Motor neuron (in vitro differentiated cells): ENCODE data around the gene LARP4B. TPM values are rescaled to one million over a fixed set of nuclear protein-coding genes. Genes with fewer than 3 reads are reported as not detected.

Source experiments
- ATAC-seq, 8 experiments: fragments of 200-7000 bp; cut with Tn5 transposase; replicated peaks in 6 of 8; 2 replicates each; pipeline ENCODE4 v1.8.0; 2021; ENCODE audit warnings: mild to moderate bottlenecking in 8 of 8, moderate library complexity in 8 of 8
- H3K27ac ChIP-seq, 2 donors: fragments of 250-450 bp; sonication (Bioruptor Pico); 2 replicates each; pipeline ENCODE4 v1.9.0; 2021; ENCODE audit warnings: antibody characterized with exemption in 2 of 2, mild to moderate bottlenecking in 2 of 2, moderate library complexity in 1 of 2
- H3K4me1 ChIP-seq, 2 donors: fragments of 250-450 bp; sonication (Bioruptor Pico); replicated peaks in 1 of 2; 2 replicates each; pipeline ENCODE4 v1.6.1; 2021; ENCODE audit warnings: antibody characterized with exemption in 2 of 2, mild to moderate bottlenecking in 2 of 2, moderate library complexity in 1 of 2
- H3K4me3 ChIP-seq, 5 donors: fragments of 250-450 bp; sonication (Bioruptor Pico); 2 replicates each; pipeline ENCODE4 v1.9.0; 2021; ENCODE audit warnings: antibody characterized with exemption in 5 of 5, mild to moderate bottlenecking in 5 of 5, moderate library complexity in 4 of 5
- WGBS, 10 experiments: fragments of 450-650 bp; shearing (Covaris generic); methylation state at CpG; one replicate each; pipeline ENCODE4 v1.0.0; 2022; 5-methylcytosine and 5-hydroxymethylcytosine counted together
- in situ Hi-C, 9 experiments: fragments of 400-800 bp; cut with MboI; loops; one replicate each; pipeline ENCODE4 v1.15.0; 2021; ENCODE audit warnings: low sequenced_read_pairs in 9 of 9, low pct_unique_long_range_greater_than_20kb in 2 of 9; ENCODE audit not compliant: unreplicated experiment in 9 of 9
- total RNA-seq, 8 experiments: library from RNA; unstranded; fragments of 300-600 nt; gene quantifications; 2 replicates each; pipeline versions ENCODE4 v1.2.3 to v1.2.4, GENCODE V29; 2022

The LARP4B gene
- total RNA-seq, result 10 to 100 TPM; 17.2 to 66.0 (median 34.1) TPM

- in situ Hi-C loops, result no loop called here
- H3K27ac ChIP-seq, result peak within 1 kb of the TSS; percentile 91 to 97
- H3K4me1 ChIP-seq, result peaks cover 11 to 14% of the 10 kb centered on the region in 2 donors
- peak within 1 kb of the TSS; percentile 69 to 94 (median 79) for H3K4me3 ChIP-seq
- 0% methylated on average over 1 of the region's 137 CpGs; no CpG with 5 or more reads in 9 of the 10 experiments for WGBS, 10 experiments
- peak; percentile 88 to 98 (median 97) for ATAC-seq
Measured at GRCh38 chr10:931326-932318, at the start of gene LARP4B. LARP4B (minus strand) TSS chr10:931705; CDS start chr10:885721, 45,984 bp downstream.

- no peak overlapping the region for H3K4me3 ChIP-seq
- in situ Hi-C loops, result no loop called here
- 83 to 100% (median 93%) methylated on average over 1 to 5 of the region's 5 CpGs; no CpG with 5 or more reads in 4 of the 10 experiments for WGBS, 10 experiments
- H3K27ac ChIP-seq, result no peak overlapping the region
- no peaks in the 10 kb centered on the region for H3K4me1 ChIP-seq
- ATAC-seq, result no peak
Measured at GRCh38 chr10:980468-981093, 49.1 kb upstream of the LARP4B start.

- H3K4me1 ChIP-seq, result no peaks in the 10 kb centered on the region
- WGBS, 10 experiments, result 54 to 100% (median 84%) methylated on average over 1 to 2 of the region's 2 CpGs
- no peak overlapping the region for H3K4me3 ChIP-seq
- in situ Hi-C loops, result no loop called here
- no peak for ATAC-seq
- H3K27ac ChIP-seq, result no peak overlapping the region
Measured at GRCh38 chr10:978826-979421, 47.4 kb upstream of the LARP4B start.

DNA sequence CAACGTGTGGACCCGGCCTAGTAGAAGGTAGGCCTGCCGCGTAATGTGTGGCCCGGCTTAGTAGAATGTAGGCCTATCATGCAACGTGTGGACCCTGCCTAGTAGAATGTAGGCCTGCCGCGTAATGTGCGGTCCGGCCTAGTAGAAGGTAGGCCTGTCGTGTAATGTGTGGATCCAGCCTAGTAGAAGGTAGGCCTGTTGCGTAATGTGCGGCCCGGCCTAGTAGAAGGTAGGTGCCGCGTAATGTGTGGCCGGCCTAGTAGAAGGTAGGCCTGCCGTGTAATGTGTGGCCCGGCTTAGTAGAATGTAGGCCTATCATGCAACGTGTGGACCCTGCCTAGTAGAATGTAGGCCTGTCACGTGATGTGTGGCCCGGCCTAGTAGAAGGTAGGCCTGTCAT, 44.8 kb upstream of the LARP4B start:
- WGBS, 10 experiments, result 90 to 100% (median 97%) methylated on average over 2 to 21 of the region's 22 CpGs; no CpG with 5 or more reads in 3 of the 10 experiments
- H3K27ac ChIP-seq, result no peak overlapping the region
- ATAC-seq, result no peak
- in situ Hi-C loops, result no loop called here
- no peaks in the 10 kb centered on the region for H3K4me1 ChIP-seq
- H3K4me3 ChIP-seq, result no peak overlapping the region

DNA sequence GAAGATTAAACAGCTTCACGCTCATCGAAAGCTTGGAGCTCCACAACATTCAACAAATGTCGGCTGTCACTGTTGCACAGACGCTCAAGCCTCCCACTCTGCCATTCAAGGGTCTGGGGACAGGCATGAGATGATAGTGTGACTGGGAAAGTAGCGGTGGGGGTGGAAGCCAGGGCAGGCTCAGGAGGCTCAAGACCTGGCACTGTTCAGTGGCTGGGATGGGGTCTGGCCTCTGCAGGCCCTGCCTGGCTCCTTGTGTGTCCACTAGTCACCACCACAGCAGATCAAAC, 43.2 kb upstream of the LARP4B start:
- H3K27ac ChIP-seq, result no peak overlapping the region
- peaks cover 12% of the 10 kb centered on the region in 2 donors for H3K4me1 ChIP-seq
- 88 to 100% (median 95%) methylated on average over 1 to 4 of the region's 5 CpGs; no CpG with 5 or more reads in 3 of the 10 experiments for WGBS, 10 experiments
- ATAC-seq, result no peak
- in situ Hi-C loops, result no loop called here
- no peak overlapping the region for H3K4me3 ChIP-seq

DNA sequence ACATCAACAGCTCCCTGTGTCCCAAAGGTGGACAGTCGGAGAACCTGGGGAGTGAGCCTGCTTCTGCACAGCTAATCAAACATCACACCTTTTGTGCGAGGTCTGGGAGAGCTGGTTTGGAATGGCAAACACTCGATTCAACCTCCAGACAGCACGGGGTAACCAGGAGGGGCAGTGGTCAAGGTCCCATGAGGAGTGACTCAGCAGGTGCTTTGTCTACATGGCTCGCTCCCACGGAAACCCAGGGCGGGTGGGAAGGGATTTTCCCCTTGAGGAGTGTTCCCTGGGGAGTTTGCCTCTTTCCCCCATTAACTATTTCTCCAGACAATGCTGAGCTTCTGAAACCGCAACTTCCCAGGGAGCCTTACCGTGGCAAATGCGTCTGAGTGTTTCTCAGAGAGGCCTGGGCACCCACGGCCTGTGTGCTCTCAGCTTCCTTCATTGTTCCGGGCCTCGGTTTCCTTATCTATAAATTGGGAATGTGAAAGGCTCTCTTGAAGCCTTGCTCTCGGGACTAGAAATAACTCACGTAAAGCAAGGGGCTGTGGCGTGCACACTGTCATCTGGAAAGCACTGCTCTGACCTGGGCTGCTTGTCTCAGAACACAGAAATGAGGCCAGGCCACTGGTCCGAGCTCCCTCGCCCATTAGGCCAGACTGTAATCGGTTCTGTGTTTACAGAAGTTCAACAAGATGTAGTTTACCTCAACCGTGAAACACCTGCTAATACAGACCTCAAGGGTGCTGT, 42.7 kb upstream of the LARP4B start:
- WGBS, 10 experiments, result 67 to 94% (median 81%) methylated on average over 1 to 13 of the region's 20 CpGs
- H3K27ac ChIP-seq, result no peak overlapping the region

DNA sequence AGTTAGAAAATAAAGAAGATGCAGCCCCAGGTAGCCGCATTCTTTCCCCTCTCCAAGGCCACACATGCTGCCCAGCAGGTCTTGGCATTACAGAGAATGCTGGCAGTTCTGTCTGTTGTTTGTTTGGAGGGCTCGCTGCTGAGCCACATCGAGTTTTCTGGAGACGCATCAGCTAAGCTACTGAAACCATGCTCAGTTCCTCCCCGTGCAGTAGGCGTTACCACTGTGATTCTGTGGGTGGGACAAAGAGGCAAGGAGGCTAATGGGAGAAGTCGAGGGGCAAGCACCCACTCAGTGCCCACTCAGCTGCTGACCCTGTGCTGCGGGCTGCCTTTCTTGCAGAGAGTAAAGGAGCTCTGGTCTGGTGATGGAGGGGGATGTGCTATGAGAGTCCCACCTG, 41.3 kb upstream of the LARP4B start:
- ATAC-seq, result no peak
- H3K4me3 ChIP-seq, result no peak overlapping the region
- peaks cover 12 to 28% of the 10 kb centered on the region in 2 donors for H3K4me1 ChIP-seq
- 65 to 90% (median 75%) methylated on average over 2 to 5 of the region's 8 CpGs; no CpG with 5 or more reads in 6 of the 10 experiments for WGBS, 10 experiments
- H3K27ac ChIP-seq, result no peak overlapping the region
- in situ Hi-C loops, result no loop called here

More for the DNA sequence above, 42.7 kb upstream of the LARP4B start:
- peak in 2 of 8 experiments; percentile 21 to 32 for ATAC-seq
- in situ Hi-C loops, result no loop called here
- H3K4me3 ChIP-seq, result no peak overlapping the region
- H3K4me1 ChIP-seq, result peaks cover 12 to 16% of the 10 kb centered on the region in 2 donors

GRCh38 chr10:971613-972012, 40.1 kb upstream of the LARP4B start:
- no peak overlapping the region for H3K4me3 ChIP-seq
- no peak overlapping the region for H3K27ac ChIP-seq
- in situ Hi-C loops, result no loop called here
- 23 to 87% (median 76%) methylated on average over 1 to 9 of the region's 12 CpGs; no CpG with 5 or more reads in 2 of the 10 experiments for WGBS, 10 experiments
- ATAC-seq, result peak in 3 of 8 experiments; percentile 14 to 71 (median 50)
- peaks cover 12 to 28% of the 10 kb centered on the region in 2 donors for H3K4me1 ChIP-seq

DNA sequence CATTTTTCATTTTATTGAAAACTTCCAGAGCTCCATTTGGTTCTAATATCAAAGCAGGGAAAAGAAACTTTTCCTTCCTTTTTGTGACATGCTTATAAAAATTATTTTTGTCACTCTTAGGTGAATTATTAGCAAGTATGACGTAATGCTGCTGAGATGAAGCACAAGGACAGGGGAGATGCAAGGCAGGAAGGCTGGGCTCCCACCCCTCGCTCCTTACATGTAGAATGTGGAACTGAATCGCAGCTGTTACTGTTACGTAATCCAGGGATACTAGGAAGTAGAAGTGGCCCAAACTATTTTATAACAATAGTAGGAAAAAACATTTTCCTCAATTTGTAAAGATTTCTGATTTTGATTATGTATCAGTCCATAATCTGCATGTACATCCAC, 39.6 kb upstream of the LARP4B start:
- peak in 5 of 8 experiments; percentile 40 to 81 (median 62) for ATAC-seq
- 15 to 94% (median 83%) methylated on average over 1 to 4 of the region's 4 CpGs; no CpG with 5 or more reads in 2 of the 10 experiments for WGBS, 10 experiments
- no peak overlapping the region for H3K4me3 ChIP-seq
- H3K27ac ChIP-seq, result no peak overlapping the region
- peaks cover 12 to 28% of the 10 kb centered on the region in 2 donors for H3K4me1 ChIP-seq
- in situ Hi-C loops, result no loop called here

GRCh38 chr10:970311-971149, 39.0 kb upstream of the LARP4B start:
- Histone ChIP-seq H3K27ac (no peak overlapping the region), H3K4me3 (no peak overlapping the region), H3K4me1 (peaks cover 12 to 28% of the 10 kb centered on the region in 2 donors)
- WGBS, 10 experiments, result 0 to 56% (median 32%) methylated on average over 2 to 12 of the region's 14 CpGs
- peak; percentile 47 to 90 (median 80) for ATAC-seq
- in situ Hi-C loops, result no loop called here

DNA sequence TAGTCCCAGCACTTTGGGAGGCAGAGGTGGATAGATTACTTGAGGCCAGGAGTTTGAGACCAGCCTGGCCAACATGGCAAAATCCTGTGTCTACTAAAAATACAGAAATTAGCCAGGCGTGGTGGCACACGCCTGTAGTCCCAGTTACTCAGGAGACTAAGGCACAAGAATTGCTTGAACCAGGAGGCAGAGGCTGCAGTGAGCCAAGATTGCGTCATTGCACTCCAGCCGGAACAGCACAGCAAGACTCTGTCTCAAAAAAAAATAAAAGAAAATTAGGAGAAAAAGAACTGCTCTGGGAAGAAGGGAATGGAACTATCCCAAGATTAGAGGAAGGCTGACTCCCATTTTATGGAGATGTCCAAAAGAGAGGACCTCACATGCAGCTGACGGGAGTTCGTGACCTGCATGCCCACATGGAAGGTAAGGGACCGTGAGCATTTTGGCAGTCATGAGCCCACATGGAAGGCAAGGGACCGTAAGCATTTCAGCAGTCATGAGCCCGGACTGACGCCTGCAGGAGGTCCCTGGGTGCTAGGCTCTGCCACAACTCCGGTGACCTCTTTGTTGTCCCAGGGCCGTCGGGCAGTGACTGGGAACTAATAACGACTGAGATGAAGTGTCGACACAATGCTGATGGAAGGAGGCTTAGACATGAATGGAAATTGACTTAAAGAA, 38.1 kb upstream of the LARP4B start:
- Histone ChIP-seq H3K27ac (no peak overlapping the region), H3K4me1 (peaks cover 12 to 28% of the 10 kb centered on the region in 2 donors), H3K4me3 (no peak overlapping the region)
- 66 to 100% (median 83%) methylated on average over 2 to 10 of the region's 15 CpGs for WGBS, 10 experiments
- in situ Hi-C loops, result no loop called here
- peak in 1 of 8 experiments; percentile 21 for ATAC-seq
